GM12878 (cell line): ENCODE results near the gene MZB1. TPM values are rescaled to one million over a fixed set of nuclear protein-coding genes. Genes with fewer than 3 reads are reported as not detected.

Experiments
- EGR1 ChIP-seq, 2 experiments: IDR thresholded peaks; 1 replicate in 1 of 2; 2 replicates in 1 of 2; pipeline ENCODE4 v1.6.1; 2011 to 2012; ENCODE audit warnings: low read depth in 2 of 2, low read length in 2 of 2, borderline replicate concordance in 1 of 2, mild to moderate bottlenecking in 1 of 2, moderate library complexity in 1 of 2
- EP300 ChIP-seq, 2 experiments: fragments of 150-350 bp in 1 of 2; IDR thresholded peaks; 2 replicates each; pipeline ENCODE4 v1.6.1; 2011 to 2012; ENCODE audit warnings: low read depth in 2 of 2, low read length in 2 of 2, borderline replicate concordance in 1 of 2, improper control_type of control experiment in 1 of 2, inconsistent platforms in 1 of 2; ENCODE audit not compliant: control insufficient read depth in 1 of 2
- IRF4 ChIP-seq: IDR thresholded peaks from 2 replicates; pipeline ENCODE4 v1.6.1; 2011; ENCODE audit warnings: low read depth, low read length
- IRF5 ChIP-seq: fragments of 450-650 bp; IDR thresholded peaks from 2 replicates; pipeline ENCODE4 v1.6.1; 2017; ENCODE audit warnings: borderline replicate concordance
- JUND ChIP-seq: IDR thresholded peaks from 2 replicates; pipeline ENCODE4 v1.6.1; 2012; ENCODE audit warnings: low read depth, mild to moderate bottlenecking, low read length, improper control_type of control experiment, moderate library complexity
- KDM1A ChIP-seq: fragments of 200-600 bp; sonication (generic); IDR thresholded peaks from 2 replicates; pipeline ENCODE4 v1.6.1; 2016; ENCODE audit warnings: borderline replicate concordance
- MYC ChIP-seq: IDR thresholded peaks from 2 replicates; pipeline ENCODE4 v1.6.1; 2011; ENCODE audit warnings: mild to moderate bottlenecking, low read length, moderate library complexity, inconsistent platforms; ENCODE audit not compliant: insufficient read depth, insufficient replicate concordance, insufficient read length, severe bottlenecking
- NFIC ChIP-seq: IDR thresholded peaks from 2 replicates; pipeline ENCODE4 v1.6.1; 2012; ENCODE audit warnings: low read depth, mild to moderate bottlenecking, inconsistent platforms, low read length, moderate library complexity
- PRDM15 ChIP-seq: fragments of 450-650 bp; formaldehyde crosslinking; IDR thresholded peaks from 2 replicates; pipeline ENCODE4 v1.4.0; 2020; ENCODE audit warnings: mild to moderate bottlenecking, moderate library complexity
- SMARCA5 ChIP-seq: fragments of 450-650 bp; IDR thresholded peaks from 2 replicates; pipeline ENCODE4 v1.6.1; 2017; ENCODE audit warnings: mild to moderate bottlenecking
- SMC3 ChIP-seq: IDR thresholded peaks from 2 replicates; pipeline ENCODE4 v1.6.1; 2011; ENCODE audit warnings: low read length, improper control_type of control experiment, borderline replicate concordance
- ZNF207 ChIP-seq: fragments of 450-650 bp; IDR thresholded peaks from 2 replicates; pipeline ENCODE4 v1.6.1; 2014; ENCODE audit warnings: antibody characterized with exemption, mild to moderate bottlenecking, borderline replicate concordance
- ZNF687 ChIP-seq: fragments of 450-650 bp; IDR thresholded peaks from 2 replicates; pipeline ENCODE4 v1.6.1; 2017; ENCODE audit warnings: mild to moderate bottlenecking, moderate library complexity
- polyA plus RNA-seq, 11 experiments: library from polyadenylated mRNA; depleted of rRNA in 4 of 11; unstranded in 6 of 11; stranded (reverse) in 5 of 11; fragments of >200 nt; fragmentation: Nextera tagmentation in 4 of 11; fragmentation: Illumina TruSeq in 1 of 11; extraction: Ambion mirVana in 4 of 11; extraction: Trizol in 1 of 11; gene quantifications; 1 replicate in 1 of 11; 2 replicates in 10 of 11; pipeline versions ENCODE4 v1.2.1 to v1.2.3, GENCODE V29; 2011 to 2016; ENCODE audit warnings: inconsistent platforms in 2 of 11, missing spikeins in 2 of 11, low read depth in 1 of 11
- total RNA-seq, 4 experiments: library from RNA; depleted of rRNA in 3 of 4; stranded (reverse); fragments of >200 nt in 3 of 4; fragmentation: Illumina TruSeq in 1 of 4; extraction: Trizol in 1 of 4; gene quantifications; 2 replicates each; pipeline versions ENCODE4 v1.2.1 to v1.2.3, GENCODE V29; 2013 to 2021

MZB1 gene
- total and polyA plus RNA-seq, 10 of the 15 experiments (the other 5 are each of a cell fraction or from before 2014, with no cell fraction given) = 19.3 to 406 (median 188) TPM

GRCh38 chr5:139394123-139394653 lies 4.5 kb upstream of the MZB1 start (continued):
- TF ChIP-seq PRDM15 (CRISPR knock-in tag) = no peak
- peak; percentile 17; the same call in 1 of the 2 replicates for TF ChIP-seq SMC3
- no peak for TF ChIP-seq MYC
- TF ChIP-seq KDM1A = no peak
- TF ChIP-seq NFIC = no peak
- TF ChIP-seq ZNF207 = no peak
- TF ChIP-seq IRF5 = no peak
- TF ChIP-seq ZNF687 = peak; percentile 79
- no peak for TF ChIP-seq IRF4
- peak in 1 of 2 experiments; percentile 1; a peak in 1 of 3 replicates for TF ChIP-seq EGR1 (IDR thresholded peaks at IDR 0.05; ENCODE audit: borderline replicate concordance in 1 of 2, low read depth in 2 of 2, low read length in 2 of 2)
- no peak for TF ChIP-seq EP300 (IDR thresholded peaks at IDR 0.05; ENCODE audit: borderline replicate concordance in 1 of 2, control insufficient read depth in 1 of 2, low read depth in 2 of 2, low read length in 2 of 2)
- TF ChIP-seq SMARCA5 = peak; percentile 81
- no peak for TF ChIP-seq JUND
- TF ChIP-seq, all 136 proteins: peak for 16
